HL-60 (cell line): ENCODE results near the gene LIMS2.

Source experiments
- DNase-seq, 2 experiments: peaks; one replicate each; pipeline ENCODE4 v3.0.0-alpha.2; 2010 to 2020; ENCODE audit warnings: low read depth in 1 of 2, low spot score in 1 of 2
- H3K27ac ChIP-seq: fragments of 250-450 bp; sonication (Bioruptor Pico); replicated peaks from 2 replicates; pipeline ENCODE4 v1.5.1; 2020; ENCODE audit warnings: mild to moderate bottlenecking, moderate library complexity
- H3K27me3 ChIP-seq: fragments of 250-450 bp; sonication (Bioruptor Pico); 2 replicates; pipeline ENCODE4 v1.5.1; 2021; ENCODE audit warnings: mild to moderate bottlenecking, moderate library complexity; ENCODE audit not compliant: insufficient read depth, poor library complexity, severe bottlenecking
- H3K4me3 ChIP-seq: replicated peaks from 2 replicates; pipeline ENCODE4 v1.5.1; 2011; ENCODE audit warnings: mild to moderate bottlenecking, control low read depth, low read length; ENCODE audit not compliant: insufficient read depth
- GABPA ChIP-seq: IDR thresholded peaks from 2 replicates; pipeline ENCODE4 v1.6.1; 2012; ENCODE audit warnings: low read depth
- POLR2AphosphoS5 ChIP-seq: IDR thresholded peaks from 2 replicates; pipeline ENCODE4 v1.6.1; 2012; ENCODE audit warnings: low read depth
- SPI1 ChIP-seq: IDR thresholded peaks from 2 replicates; pipeline ENCODE4 v1.6.1; 2012; ENCODE audit warnings: low read depth, mild to moderate bottlenecking, borderline replicate concordance
- TF ChIP-seq, protein P1 (sequence below): IDR thresholded peaks from one replicate; pipeline ENCODE4 v1.5.1; 2011; ENCODE audit warnings: low read length, control low read depth, inconsistent platforms; ENCODE audit not compliant: insufficient read depth
- TF ChIP-seq, protein P2 (sequence below): IDR thresholded peaks from 2 replicates; pipeline ENCODE4 v1.6.1; 2012; ENCODE audit warnings: low read depth; ENCODE audit not compliant: insufficient replicate concordance

The LIMS2 gene

GRCh38 chr2:127614246-127614645 lies 61.1 kb downstream of the LIMS2 start:
- no peak overlapping the region for H3K27ac ChIP-seq
- H3K4me3 ChIP-seq: no peak overlapping the region
- no peaks in the 10 kb centered on the region for H3K27me3 ChIP-seq
- TF ChIP-seq GABPA (no peak), POLR2AphosphoS5 (no peak), SPI1 (no peak)
- TF ChIP-seq, protein P1, sequence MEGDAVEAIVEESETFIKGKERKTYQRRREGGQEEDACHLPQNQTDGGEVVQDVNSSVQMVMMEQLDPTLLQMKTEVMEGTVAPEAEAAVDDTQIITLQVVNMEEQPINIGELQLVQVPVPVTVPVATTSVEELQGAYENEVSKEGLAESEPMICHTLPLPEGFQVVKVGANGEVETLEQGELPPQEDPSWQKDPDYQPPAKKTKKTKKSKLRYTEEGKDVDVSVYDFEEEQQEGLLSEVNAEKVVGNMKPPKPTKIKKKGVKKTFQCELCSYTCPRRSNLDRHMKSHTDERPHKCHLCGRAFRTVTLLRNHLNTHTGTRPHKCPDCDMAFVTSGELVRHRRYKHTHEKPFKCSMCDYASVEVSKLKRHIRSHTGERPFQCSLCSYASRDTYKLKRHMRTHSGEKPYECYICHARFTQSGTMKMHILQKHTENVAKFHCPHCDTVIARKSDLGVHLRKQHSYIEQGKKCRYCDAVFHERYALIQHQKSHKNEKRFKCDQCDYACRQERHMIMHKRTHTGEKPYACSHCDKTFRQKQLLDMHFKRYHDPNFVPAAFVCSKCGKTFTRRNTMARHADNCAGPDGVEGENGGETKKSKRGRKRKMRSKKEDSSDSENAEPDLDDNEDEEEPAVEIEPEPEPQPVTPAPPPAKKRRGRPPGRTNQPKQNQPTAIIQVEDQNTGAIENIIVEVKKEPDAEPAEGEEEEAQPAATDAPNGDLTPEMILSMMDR: no peak
- TF ChIP-seq, protein P2, sequence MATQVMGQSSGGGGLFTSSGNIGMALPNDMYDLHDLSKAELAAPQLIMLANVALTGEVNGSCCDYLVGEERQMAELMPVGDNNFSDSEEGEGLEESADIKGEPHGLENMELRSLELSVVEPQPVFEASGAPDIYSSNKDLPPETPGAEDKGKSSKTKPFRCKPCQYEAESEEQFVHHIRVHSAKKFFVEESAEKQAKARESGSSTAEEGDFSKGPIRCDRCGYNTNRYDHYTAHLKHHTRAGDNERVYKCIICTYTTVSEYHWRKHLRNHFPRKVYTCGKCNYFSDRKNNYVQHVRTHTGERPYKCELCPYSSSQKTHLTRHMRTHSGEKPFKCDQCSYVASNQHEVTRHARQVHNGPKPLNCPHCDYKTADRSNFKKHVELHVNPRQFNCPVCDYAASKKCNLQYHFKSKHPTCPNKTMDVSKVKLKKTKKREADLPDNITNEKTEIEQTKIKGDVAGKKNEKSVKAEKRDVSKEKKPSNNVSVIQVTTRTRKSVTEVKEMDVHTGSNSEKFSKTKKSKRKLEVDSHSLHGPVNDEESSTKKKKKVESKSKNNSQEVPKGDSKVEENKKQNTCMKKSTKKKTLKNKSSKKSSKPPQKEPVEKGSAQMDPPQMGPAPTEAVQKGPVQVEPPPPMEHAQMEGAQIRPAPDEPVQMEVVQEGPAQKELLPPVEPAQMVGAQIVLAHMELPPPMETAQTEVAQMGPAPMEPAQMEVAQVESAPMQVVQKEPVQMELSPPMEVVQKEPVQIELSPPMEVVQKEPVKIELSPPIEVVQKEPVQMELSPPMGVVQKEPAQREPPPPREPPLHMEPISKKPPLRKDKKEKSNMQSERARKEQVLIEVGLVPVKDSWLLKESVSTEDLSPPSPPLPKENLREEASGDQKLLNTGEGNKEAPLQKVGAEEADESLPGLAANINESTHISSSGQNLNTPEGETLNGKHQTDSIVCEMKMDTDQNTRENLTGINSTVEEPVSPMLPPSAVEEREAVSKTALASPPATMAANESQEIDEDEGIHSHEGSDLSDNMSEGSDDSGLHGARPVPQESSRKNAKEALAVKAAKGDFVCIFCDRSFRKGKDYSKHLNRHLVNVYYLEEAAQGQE: no peak
- no peak for DNase-seq

GRCh38 chr2:127612111-127612822 lies 63.1 kb downstream of the LIMS2 start:
- Histone ChIP-seq H3K4me3 (no peak overlapping the region), H3K27me3 (no peaks in the 10 kb centered on the region), H3K27ac (no peak overlapping the region)
- no peak for DNase-seq
- no peak for TF ChIP-seq SPI1
- TF ChIP-seq, protein P2: no peak
- TF ChIP-seq GABPA: no peak
- TF ChIP-seq POLR2AphosphoS5: no peak
- TF ChIP-seq, protein P1: no peak

- Histone ChIP-seq H3K27ac (no peak overlapping the region), H3K27me3 (no peaks in the 10 kb centered on the region), H3K4me3 (no peak overlapping the region)
- TF ChIP-seq SPI1: no peak
- TF ChIP-seq, protein P1: no peak
- TF ChIP-seq POLR2AphosphoS5: no peak
- TF ChIP-seq, protein P2: no peak
- TF ChIP-seq GABPA: no peak
- DNase-seq: no peak
Measured at GRCh38 chr2:127611076-127611925, 64.0 kb downstream of the LIMS2 start.
